ENCODE results near the gene NRAS. TPM values are rescaled to one million over a fixed set of nuclear protein-coding genes. Genes with fewer than 3 reads are reported as not detected.

Gene NRAS
- total RNA-seq, 1 experiment from 2014 or later, result 53.5 TPM

DNA sequence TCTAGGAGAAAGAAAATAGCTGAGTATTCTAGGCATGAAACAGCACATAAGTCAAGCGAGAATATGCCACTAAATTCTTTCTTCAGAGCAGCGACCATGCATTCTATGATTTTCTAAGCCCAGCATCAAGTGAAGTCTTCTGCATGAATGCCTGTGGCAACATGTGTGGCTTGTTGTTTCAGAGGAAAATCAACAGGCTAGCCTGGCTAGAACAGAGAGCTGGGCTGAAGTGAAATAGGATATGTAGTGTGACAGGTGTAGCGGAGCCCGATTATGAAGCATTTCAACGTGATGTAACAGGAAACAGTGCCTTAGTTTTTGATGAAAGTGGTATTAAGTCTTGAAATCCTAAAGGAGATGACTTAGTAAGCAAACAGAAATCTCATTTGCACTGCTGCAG is 34.2 kb upstream of the NRAS start:
- TF ChIP-seq, protein P1, sequence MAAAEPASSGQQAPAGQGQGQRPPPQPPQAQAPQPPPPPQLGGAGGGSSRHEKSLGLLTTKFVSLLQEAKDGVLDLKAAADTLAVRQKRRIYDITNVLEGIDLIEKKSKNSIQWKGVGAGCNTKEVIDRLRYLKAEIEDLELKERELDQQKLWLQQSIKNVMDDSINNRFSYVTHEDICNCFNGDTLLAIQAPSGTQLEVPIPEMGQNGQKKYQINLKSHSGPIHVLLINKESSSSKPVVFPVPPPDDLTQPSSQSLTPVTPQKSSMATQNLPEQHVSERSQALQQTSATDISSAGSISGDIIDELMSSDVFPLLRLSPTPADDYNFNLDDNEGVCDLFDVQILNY (CRISPR knock-in tag; IDR thresholded peaks at IDR 0.05), result no peak
- peaks cover 42% of the 10 kb centered on the region for H3K36me3 Mint-ChIP-seq
- DNase-seq (ENCODE audit: low spot score) (no peak), ATAC-seq (no peak)
- POLR2A ChIA-PET, result no interaction called here
- CTCF ChIA-PET, result no interaction called here
- no peaks in the 10 kb centered on the region for H3K9me3 Mint-ChIP-seq
- peaks cover 43% of the 10 kb centered on the region for H3K4me1 Mint-ChIP-seq
- no peak overlapping the region for H3K27ac Mint-ChIP-seq
- no peaks in the 10 kb centered on the region for H3K27me3 Mint-ChIP-seq (ENCODE audit: low read depth)
- no peak overlapping the region for H3K4me3 Mint-ChIP-seq

DNA sequence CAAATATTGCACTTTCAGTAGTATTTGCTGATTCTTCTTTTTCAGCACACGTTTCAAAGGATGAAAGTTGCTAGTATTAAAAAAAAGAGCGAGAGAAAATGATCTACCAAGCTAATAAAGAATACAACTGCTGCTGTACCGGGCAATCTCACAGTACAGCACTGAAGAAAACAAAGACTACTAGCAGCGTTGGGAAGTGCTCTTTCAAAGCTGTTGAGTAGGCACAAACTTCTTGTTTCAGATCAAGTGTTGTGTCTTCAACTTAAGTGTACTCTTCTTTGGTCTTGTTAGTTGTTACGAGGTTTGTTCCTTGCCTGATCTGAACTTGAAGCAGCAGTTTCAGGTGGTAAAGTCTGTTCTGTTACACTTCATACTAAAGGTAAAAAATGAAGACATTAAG is 33.3 kb upstream of the NRAS start:
- no peak for TF ChIP-seq NR1H2 (CRISPR knock-in tag; IDR thresholded peaks at IDR 0.05)
- no peak for TF ChIP-seq MYBL2 (CRISPR knock-in tag; IDR thresholded peaks at IDR 0.05)
- no peak for TF ChIP-seq JAZF1 (CRISPR knock-in tag; IDR thresholded peaks at IDR 0.05)
- TF ChIP-seq, protein P2, sequence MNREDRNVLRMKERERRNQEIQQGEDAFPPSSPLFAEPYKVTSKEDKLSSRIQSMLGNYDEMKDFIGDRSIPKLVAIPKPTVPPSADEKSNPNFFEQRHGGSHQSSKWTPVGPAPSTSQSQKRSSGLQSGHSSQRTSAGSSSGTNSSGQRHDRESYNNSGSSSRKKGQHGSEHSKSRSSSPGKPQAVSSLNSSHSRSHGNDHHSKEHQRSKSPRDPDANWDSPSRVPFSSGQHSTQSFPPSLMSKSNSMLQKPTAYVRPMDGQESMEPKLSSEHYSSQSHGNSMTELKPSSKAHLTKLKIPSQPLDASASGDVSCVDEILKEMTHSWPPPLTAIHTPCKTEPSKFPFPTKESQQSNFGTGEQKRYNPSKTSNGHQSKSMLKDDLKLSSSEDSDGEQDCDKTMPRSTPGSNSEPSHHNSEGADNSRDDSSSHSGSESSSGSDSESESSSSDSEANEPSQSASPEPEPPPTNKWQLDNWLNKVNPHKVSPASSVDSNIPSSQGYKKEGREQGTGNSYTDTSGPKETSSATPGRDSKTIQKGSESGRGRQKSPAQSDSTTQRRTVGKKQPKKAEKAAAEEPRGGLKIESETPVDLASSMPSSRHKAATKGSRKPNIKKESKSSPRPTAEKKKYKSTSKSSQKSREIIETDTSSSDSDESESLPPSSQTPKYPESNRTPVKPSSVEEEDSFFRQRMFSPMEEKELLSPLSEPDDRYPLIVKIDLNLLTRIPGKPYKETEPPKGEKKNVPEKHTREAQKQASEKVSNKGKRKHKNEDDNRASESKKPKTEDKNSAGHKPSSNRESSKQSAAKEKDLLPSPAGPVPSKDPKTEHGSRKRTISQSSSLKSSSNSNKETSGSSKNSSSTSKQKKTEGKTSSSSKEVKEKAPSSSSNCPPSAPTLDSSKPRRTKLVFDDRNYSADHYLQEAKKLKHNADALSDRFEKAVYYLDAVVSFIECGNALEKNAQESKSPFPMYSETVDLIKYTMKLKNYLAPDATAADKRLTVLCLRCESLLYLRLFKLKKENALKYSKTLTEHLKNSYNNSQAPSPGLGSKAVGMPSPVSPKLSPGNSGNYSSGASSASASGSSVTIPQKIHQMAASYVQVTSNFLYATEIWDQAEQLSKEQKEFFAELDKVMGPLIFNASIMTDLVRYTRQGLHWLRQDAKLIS (CRISPR knock-in tag; IDR thresholded peaks at IDR 0.05; ENCODE audit: borderline replicate concordance), result no peak
- no peak for TF ChIP-seq FOXP1 (CRISPR knock-in tag; IDR thresholded peaks at IDR 0.05; ENCODE audit: borderline replicate concordance)
- TF ChIP-seq MXD4 (CRISPR knock-in tag; IDR thresholded peaks at IDR 0.05; ENCODE audit: borderline replicate concordance), result no peak
- TF ChIP-seq ELF4 (CRISPR knock-in tag; IDR thresholded peaks at IDR 0.05; ENCODE audit: low read depth), result no peak
- no peak for TF ChIP-seq GABPB1 (CRISPR knock-in tag; IDR thresholded peaks at IDR 0.05)
- TF ChIP-seq, protein P3, sequence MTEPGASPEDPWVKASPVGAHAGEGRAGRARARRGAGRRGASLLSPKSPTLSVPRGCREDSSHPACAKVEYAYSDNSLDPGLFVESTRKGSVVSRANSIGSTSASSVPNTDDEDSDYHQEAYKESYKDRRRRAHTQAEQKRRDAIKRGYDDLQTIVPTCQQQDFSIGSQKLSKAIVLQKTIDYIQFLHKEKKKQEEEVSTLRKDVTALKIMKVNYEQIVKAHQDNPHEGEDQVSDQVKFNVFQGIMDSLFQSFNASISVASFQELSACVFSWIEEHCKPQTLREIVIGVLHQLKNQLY (CRISPR knock-in tag; IDR thresholded peaks at IDR 0.05), result no peak
- H3K4me3 Mint-ChIP-seq, result no peak overlapping the region
- H3K27ac Mint-ChIP-seq, result no peak overlapping the region
- DNase-seq (ENCODE audit: low spot score) (no peak), ATAC-seq (no peak)
- ChIA-PET POLR2A (no interaction called here), CTCF (no interaction called here)
- no peaks in the 10 kb centered on the region for H3K27me3 Mint-ChIP-seq (ENCODE audit: low read depth)
- peaks cover 43% of the 10 kb centered on the region for H3K36me3 Mint-ChIP-seq
- peaks cover 34% of the 10 kb centered on the region for H3K4me1 Mint-ChIP-seq
- H3K9me3 Mint-ChIP-seq, result no peaks in the 10 kb centered on the region

DNA sequence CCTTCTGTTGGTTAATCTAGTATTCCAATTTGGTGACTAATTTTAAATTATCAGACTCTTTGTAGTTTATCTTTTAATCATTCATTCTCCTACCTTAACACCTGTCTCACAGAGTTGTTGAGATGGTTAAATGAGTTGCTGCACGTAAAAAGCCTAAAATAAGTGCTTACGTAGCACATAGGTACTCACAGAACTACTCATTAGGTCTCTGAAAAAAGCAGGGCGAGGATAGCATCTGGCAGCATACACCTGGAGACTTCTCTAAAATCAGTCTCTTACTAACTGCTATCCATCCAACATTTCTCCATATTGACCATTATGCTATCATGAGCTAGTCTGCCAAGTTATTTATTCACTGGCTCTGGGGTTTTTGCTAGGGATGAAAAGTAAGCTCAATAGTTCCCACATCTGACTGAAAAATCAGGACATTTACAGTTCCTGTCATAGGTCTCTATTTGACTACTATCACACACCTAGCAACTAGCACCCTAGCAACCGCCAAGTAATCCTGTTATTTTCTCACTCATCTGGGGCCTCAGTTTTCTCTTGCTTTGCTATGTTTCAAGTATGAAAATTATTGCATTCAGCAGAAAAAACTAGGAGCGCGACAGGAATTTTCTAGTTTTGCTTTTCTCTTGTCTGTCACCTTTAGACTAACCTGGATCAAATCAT is 30.0 kb upstream of the NRAS start:
- peaks cover 62% of the 10 kb centered on the region for H3K36me3 Mint-ChIP-seq
- peaks cover 4% of the 10 kb centered on the region; the same call in 1 of the 2 replicates for H3K4me1 Mint-ChIP-seq
- TF ChIP-seq ZNF423 (CRISPR knock-in tag; IDR thresholded peaks at IDR 0.05) (no peak), ZNF317 (CRISPR knock-in tag; IDR thresholded peaks at IDR 0.05; ENCODE audit: borderline replicate concordance, low read depth) (no peak), FOXK1 (CRISPR knock-in tag; IDR thresholded peaks at IDR 0.05) (no peak), NFE2L1 (CRISPR knock-in tag; IDR thresholded peaks at IDR 0.05) (no peak), TP53 (CRISPR knock-in tag; IDR thresholded peaks at IDR 0.05) (no peak)
- TF ChIP-seq, protein P4, sequence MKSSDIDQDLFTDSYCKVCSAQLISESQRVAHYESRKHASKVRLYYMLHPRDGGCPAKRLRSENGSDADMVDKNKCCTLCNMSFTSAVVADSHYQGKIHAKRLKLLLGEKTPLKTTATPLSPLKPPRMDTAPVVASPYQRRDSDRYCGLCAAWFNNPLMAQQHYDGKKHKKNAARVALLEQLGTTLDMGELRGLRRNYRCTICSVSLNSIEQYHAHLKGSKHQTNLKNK (CRISPR knock-in tag; IDR thresholded peaks at IDR 0.05), result no peak
- TF ChIP-seq, protein P3 (CRISPR knock-in tag; IDR thresholded peaks at IDR 0.05), result no peak
- TF ChIP-seq, protein P5, sequence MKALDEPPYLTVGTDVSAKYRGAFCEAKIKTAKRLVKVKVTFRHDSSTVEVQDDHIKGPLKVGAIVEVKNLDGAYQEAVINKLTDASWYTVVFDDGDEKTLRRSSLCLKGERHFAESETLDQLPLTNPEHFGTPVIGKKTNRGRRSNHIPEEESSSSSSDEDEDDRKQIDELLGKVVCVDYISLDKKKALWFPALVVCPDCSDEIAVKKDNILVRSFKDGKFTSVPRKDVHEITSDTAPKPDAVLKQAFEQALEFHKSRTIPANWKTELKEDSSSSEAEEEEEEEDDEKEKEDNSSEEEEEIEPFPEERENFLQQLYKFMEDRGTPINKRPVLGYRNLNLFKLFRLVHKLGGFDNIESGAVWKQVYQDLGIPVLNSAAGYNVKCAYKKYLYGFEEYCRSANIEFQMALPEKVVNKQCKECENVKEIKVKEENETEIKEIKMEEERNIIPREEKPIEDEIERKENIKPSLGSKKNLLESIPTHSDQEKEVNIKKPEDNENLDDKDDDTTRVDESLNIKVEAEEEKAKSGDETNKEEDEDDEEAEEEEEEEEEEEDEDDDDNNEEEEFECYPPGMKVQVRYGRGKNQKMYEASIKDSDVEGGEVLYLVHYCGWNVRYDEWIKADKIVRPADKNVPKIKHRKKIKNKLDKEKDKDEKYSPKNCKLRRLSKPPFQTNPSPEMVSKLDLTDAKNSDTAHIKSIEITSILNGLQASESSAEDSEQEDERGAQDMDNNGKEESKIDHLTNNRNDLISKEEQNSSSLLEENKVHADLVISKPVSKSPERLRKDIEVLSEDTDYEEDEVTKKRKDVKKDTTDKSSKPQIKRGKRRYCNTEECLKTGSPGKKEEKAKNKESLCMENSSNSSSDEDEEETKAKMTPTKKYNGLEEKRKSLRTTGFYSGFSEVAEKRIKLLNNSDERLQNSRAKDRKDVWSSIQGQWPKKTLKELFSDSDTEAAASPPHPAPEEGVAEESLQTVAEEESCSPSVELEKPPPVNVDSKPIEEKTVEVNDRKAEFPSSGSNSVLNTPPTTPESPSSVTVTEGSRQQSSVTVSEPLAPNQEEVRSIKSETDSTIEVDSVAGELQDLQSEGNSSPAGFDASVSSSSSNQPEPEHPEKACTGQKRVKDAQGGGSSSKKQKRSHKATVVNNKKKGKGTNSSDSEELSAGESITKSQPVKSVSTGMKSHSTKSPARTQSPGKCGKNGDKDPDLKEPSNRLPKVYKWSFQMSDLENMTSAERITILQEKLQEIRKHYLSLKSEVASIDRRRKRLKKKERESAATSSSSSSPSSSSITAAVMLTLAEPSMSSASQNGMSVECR (CRISPR knock-in tag; IDR thresholded peaks at IDR 0.05; ENCODE audit: borderline replicate concordance), result no peak
- H3K4me3 Mint-ChIP-seq, result no peak overlapping the region
- no peaks in the 10 kb centered on the region for H3K9me3 Mint-ChIP-seq
- CTCF ChIA-PET, result interaction anchor here (0.5 kb wide), 1 partner anchor 1888 kb away, joined by 3 read pairs; no protein-coding TSS in a partner anchor
- DNase-seq (ENCODE audit: low spot score) (no peak), ATAC-seq (no peak)
- POLR2A ChIA-PET, result no interaction called here
- no peaks in the 10 kb centered on the region for H3K27me3 Mint-ChIP-seq (ENCODE audit: low read depth)
- H3K27ac Mint-ChIP-seq, result no peak overlapping the region
